Measurements from ENCODE around the gene SORCS3. TPM values are rescaled to one million over a fixed set of nuclear protein-coding genes. Genes with fewer than 3 reads are reported as not detected.

SORCS3 gene
- total RNA-seq, 1 experiment from 2014 or later = not detected

GRCh38 chr10:105207476-105207995, 566.4 kb downstream of the SORCS3 start:
- intact Hi-C loops (cut with micrococcal nuclease) = no loop called here
- H3K4me2 ChIP-seq (ENCODE audit: low read length) = no peak overlapping the region
- ChIA-PET CTCF (no interaction called here), POLR2A (ENCODE audit: unreplicated experiment) (no interaction called here)
- H3K27me3 ChIP-seq (ENCODE audit: low read length) = no peaks in the 10 kb centered on the region
- BruUV-seq (replicated peaks) = no TSS peak
- H3K4me1 ChIP-seq (ENCODE audit: insufficient read depth, low read length) = no peaks in the 10 kb centered on the region
- H2AFZ ChIP-seq (ENCODE audit: low read length) = no peak overlapping the region
- H3K36me3 ChIP-seq (ENCODE audit: low read depth, low read length) = no peaks in the 10 kb centered on the region
- DNase-seq = no peak
- no peaks in the 10 kb centered on the region for H4K20me1 ChIP-seq (ENCODE audit: low read length)
- H3K9me3 ChIP-seq (ENCODE audit: low read length) = no peaks in the 10 kb centered on the region
- H3K9me2 ChIP-seq (replicated peaks; ENCODE audit: low read length) = no peaks in the 10 kb centered on the region
- no peaks in the 10 kb centered on the region for H3F3A ChIP-seq (ENCODE audit: low read length, unreplicated experiment)
- no peak overlapping the region for H3K4me3 ChIP-seq (ENCODE audit: low read length)
- ATAC-seq = no peak
- no peak overlapping the region for H3K9ac ChIP-seq (ENCODE audit: low read length)
- TF ChIP-seq EZH2phosphoT487 (IDR thresholded peaks at IDR 0.05; ENCODE audit: borderline replicate concordance, low read length) (no peak), CTCF (conservative IDR thresholded peaks at IDR 0.05; ENCODE audit: low read depth, low read length) (no peak), EZH2 (IDR thresholded peaks at IDR 0.05; ENCODE audit: low read length, unreplicated experiment) (no peak)
- no peaks in the 10 kb centered on the region for H3K79me2 ChIP-seq (ENCODE audit: low read length)
- no peak overlapping the region for H3K27ac ChIP-seq (ENCODE audit: low read length)

GRCh38 chr10:105210546-105210945, 569.5 kb downstream of the SORCS3 start:
- intact Hi-C loops (cut with micrococcal nuclease) = no loop called here
- no peaks in the 10 kb centered on the region for H3K4me1 ChIP-seq (ENCODE audit: insufficient read depth, low read length)
- no peak overlapping the region for H3K27ac ChIP-seq (ENCODE audit: low read length)
- TF ChIP-seq EZH2phosphoT487 (IDR thresholded peaks at IDR 0.05; ENCODE audit: borderline replicate concordance, low read length) = no peak
- TF ChIP-seq EZH2 (IDR thresholded peaks at IDR 0.05; ENCODE audit: low read length, unreplicated experiment) = no peak
- TF ChIP-seq CTCF (conservative IDR thresholded peaks at IDR 0.05; ENCODE audit: low read depth, low read length) = no peak
- no peaks in the 10 kb centered on the region for H3K27me3 ChIP-seq (ENCODE audit: low read length)
- no peaks in the 10 kb centered on the region for H3K79me2 ChIP-seq (ENCODE audit: low read length)
- no peak for DNase-seq
- H2AFZ ChIP-seq (ENCODE audit: low read length) = no peak overlapping the region
- no peaks in the 10 kb centered on the region for H3K9me3 ChIP-seq (ENCODE audit: low read length)
- H3F3A ChIP-seq (ENCODE audit: low read length, unreplicated experiment) = no peaks in the 10 kb centered on the region
- H3K4me3 ChIP-seq (ENCODE audit: low read length) = no peak overlapping the region
- BruUV-seq (replicated peaks) = no TSS peak
- ChIA-PET POLR2A (ENCODE audit: unreplicated experiment) (no interaction called here), CTCF (no interaction called here)
- ATAC-seq = no peak
- H3K9ac ChIP-seq (ENCODE audit: low read length) = no peak overlapping the region
- H4K20me1 ChIP-seq (ENCODE audit: low read length) = no peaks in the 10 kb centered on the region
- H3K36me3 ChIP-seq (ENCODE audit: low read depth, low read length) = no peaks in the 10 kb centered on the region
- no peaks in the 10 kb centered on the region for H3K9me2 ChIP-seq (replicated peaks; ENCODE audit: low read length)
- H3K4me2 ChIP-seq (ENCODE audit: low read length) = no peak overlapping the region

- BruUV-seq (replicated peaks) = no TSS peak
- Histone ChIP-seq H3K9me3 (ENCODE audit: low read length) (no peaks in the 10 kb centered on the region), H3K36me3 (ENCODE audit: low read depth, low read length) (no peaks in the 10 kb centered on the region), H3K9me2 (replicated peaks; ENCODE audit: low read length) (no peaks in the 10 kb centered on the region), H3K4me2 (ENCODE audit: low read length) (no peak overlapping the region), H3K79me2 (ENCODE audit: low read length) (no peaks in the 10 kb centered on the region), H3K4me3 (ENCODE audit: low read length) (no peak overlapping the region), H3K4me1 (ENCODE audit: insufficient read depth, low read length) (no peaks in the 10 kb centered on the region), H4K20me1 (ENCODE audit: low read length) (no peaks in the 10 kb centered on the region), H3K27ac (ENCODE audit: low read length) (no peak overlapping the region), H3F3A (ENCODE audit: low read length, unreplicated experiment) (no peaks in the 10 kb centered on the region), H3K9ac (ENCODE audit: low read length) (no peak overlapping the region), H3K27me3 (ENCODE audit: low read length) (no peaks in the 10 kb centered on the region), H2AFZ (ENCODE audit: low read length) (no peak overlapping the region)
- intact Hi-C loops (cut with micrococcal nuclease) = no loop called here
- POLR2A ChIA-PET (ENCODE audit: unreplicated experiment) = no interaction called here
- ATAC-seq (no peak), DNase-seq (no peak)
- TF ChIP-seq EZH2phosphoT487 (IDR thresholded peaks at IDR 0.05; ENCODE audit: borderline replicate concordance, low read length) (no peak), EZH2 (IDR thresholded peaks at IDR 0.05; ENCODE audit: low read length, unreplicated experiment) (no peak), CTCF (conservative IDR thresholded peaks at IDR 0.05; ENCODE audit: low read depth, low read length) (no peak)
- CTCF ChIA-PET = no interaction called here
These were observed 596.6 kb downstream of the SORCS3 start for GRCh38 chr10:105237685-105238084.

Measured in PC-3 (cell line).